ENCODE measurements around the gene SUMO2. TPM values are rescaled to one million over a fixed set of nuclear protein-coding genes. Genes with fewer than 3 reads are reported as not detected.

SUMO2 gene
- total and polyA plus RNA-seq, 9 of the 15 experiments (the other 6 are each of a cell fraction or from before 2014, with no cell fraction given), result 157 to 733 (median 419) TPM

GRCh38 chr17:75131278-75132017 lies 51.3 kb downstream of the SUMO2 start, which contains the start of gene NT5C (continued):
- no peak for TF ChIP-seq CUX1 (CRISPR knock-in tag; IDR thresholded peaks at IDR 0.05)
- no peak for TF ChIP-seq XRCC3 (IDR thresholded peaks at IDR 0.05)
- no peak for TF ChIP-seq TOE1 (IDR thresholded peaks at IDR 0.05; ENCODE audit: borderline replicate concordance)
- 0 out of 2 replicates have a peak, but pooled peaks have one; percentile 61 for TF ChIP-seq TOE1 (CRISPR knock-in tag; IDR thresholded peaks at IDR 0.05; ENCODE audit: borderline replicate concordance, low read depth)
- TF ChIP-seq SRSF3 (IDR thresholded peaks at IDR 0.05; ENCODE audit: insufficient read depth, low read length), result no peak
- TF ChIP-seq RCOR1 (IDR thresholded peaks at IDR 0.05; ENCODE audit: borderline replicate concordance in 1 of 2, low read depth in 2 of 2, low read length in 2 of 2), result peak in 1 of 2 experiments; percentile 63; a peak in 1 of 4 replicates
- peak; percentile 24; the same call in 1 of the 2 replicates for TF ChIP-seq USF2 (CRISPR knock-in tag; IDR thresholded peaks at IDR 0.05)
- peak; percentile 33 for TF ChIP-seq PRPF4 (IDR thresholded peaks at IDR 0.05; ENCODE audit: insufficient read depth, low read depth, low read length, poor library complexity, severe bottlenecking)
- TF ChIP-seq NR0B1 (IDR thresholded peaks at IDR 0.05; ENCODE audit: partially characterized antibody), result no peak
- TF ChIP-seq MTA3 (IDR thresholded peaks at IDR 0.05; ENCODE audit: borderline replicate concordance), result peak; percentile 93
- peak; percentile 29 for TF ChIP-seq RBM25 (IDR thresholded peaks at IDR 0.05; ENCODE audit: low read depth, low read length, severe bottlenecking)
- TF ChIP-seq RAD21 (CRISPR knock-in tag; conservative IDR thresholded peaks at IDR 0.05 in 1 of 2, IDR thresholded peaks at IDR 0.05 in 1 of 2), result peak; percentile 70 to 72
- TF ChIP-seq DMBX1 (CRISPR knock-in tag; IDR thresholded peaks at IDR 0.05; ENCODE audit: borderline replicate concordance), result peak; percentile 81
- peak; percentile 84 for TF ChIP-seq ATF7 (IDR thresholded peaks at IDR 0.05)
- 0 out of 2 replicates have a peak, but pooled peaks have one; percentile 71 for TF ChIP-seq ZNF282 (CRISPR knock-in tag; IDR thresholded peaks at IDR 0.05)
- peak; percentile 90; the same call in 1 of the 2 replicates for TF ChIP-seq PHF8 (IDR thresholded peaks at IDR 0.05; ENCODE audit: borderline replicate concordance, low read length)
- TF ChIP-seq YY1 (IDR thresholded peaks at IDR 0.05; ENCODE audit: borderline replicate concordance in 1 of 3, control insufficient read depth in 1 of 3, extremely low read depth in 1 of 3, insufficient read depth in 3 of 3, insufficient read length in 1 of 3, insufficient replicate concordance in 2 of 3, low read depth in 1 of 3, low read length in 2 of 3), result peak in 2 of 3 experiments; percentile 76 to 84

All from K562 (cell line).